Tracheal epithelial cell (primary cell): Measurements from ENCODE around the gene ZNF333. TPM values are rescaled to one million over a fixed set of nuclear protein-coding genes. Genes with fewer than 3 reads are reported as not detected.

ENCODE experiments used
- total RNA-seq: library from RNA; depleted of rRNA; stranded (reverse); fragments of >200 nt; gene quantifications from 2 replicates; pipeline ENCODE4 v1.2.1, GENCODE V29; 2014

The ZNF333 gene
- total RNA-seq = 4.5 and 6.7 TPM in 2 replicates

GRCh38 chr19:14689598-14690503 is at the start of gene ZNF333:
ZNF333 (plus strand) TSS chr19:14690048; CDS start chr19:14693492, 3,444 bp downstream.

GRCh38 chr19:14674764-14675163 is 15.1 kb upstream of the ZNF333 start, which contains the start of gene ADGRE3:
ADGRE3 (minus strand) TSS chr19:14674844; CDS start chr19:14674770, 74 bp downstream.

GRCh38 chr19:14778110-14778845 is 88.4 kb downstream of the ZNF333 start, which contains the start of gene ADGRE2:
ADGRE2 (minus strand) TSS chr19:14778560; CDS start chr19:14776756, 1,804 bp downstream.

Other genes with a start within 250 kb of the ZNF333 start
- gene PTGER1, start 214.7 kb upstream of the ZNF333 start, total RNA-seq = 0.96 and 2.6 TPM in 2 replicates
- gene GIPC1, start 193.9 kb upstream of the ZNF333 start, total RNA-seq = 275 and 499 TPM in 2 replicates
- 77.4 and 100 TPM in 2 replicates for gene DNAJB1, start 171.7 kb upstream of the ZNF333 start, total RNA-seq
- gene TECR, start 160.5 kb upstream of the ZNF333 start, total RNA-seq = 26.0 and 27.7 TPM in 2 replicates
- gene NDUFB7, start 118.0 kb upstream of the ZNF333 start, total RNA-seq = 250 and 364 TPM in 2 replicates
- gene CLEC17A, start 107.0 kb upstream of the ZNF333 start, total RNA-seq = not detected in 2 replicates
- not detected in 2 replicates for gene ADGRE3, start 15.2 kb upstream of the ZNF333 start, total RNA-seq
- gene ADGRE2, start 88.5 kb downstream of the ZNF333 start, total RNA-seq = 0.21 and 0.48 TPM in 2 replicates
- gene OR7A5, start 145.1 kb downstream of the ZNF333 start, total RNA-seq = not detected in 2 replicates
- gene OR7C1, start 145.1 kb downstream of the ZNF333 start, total RNA-seq = under 0.01 TPM in 1 of 2 replicates, not detected in the other
- not detected in 2 replicates for gene OR7A10, start 158.9 kb downstream of the ZNF333 start, total RNA-seq
- not detected in 2 replicates for gene OR7A17, start 196.1 kb downstream of the ZNF333 start, total RNA-seq